Measurements from ENCODE around the gene NFYC. TPM values are rescaled to one million over a fixed set of nuclear protein-coding genes. Genes with fewer than 3 reads are reported as not detected.

NFYC gene
- total RNA-seq, 4 donors from 2014 or later: 30.0 to 54.2 (median 46.6) TPM

GRCh38 chr1:40662864-40663263, 28.6 kb upstream of the NFYC start:
- DNase-seq (ENCODE audit: extremely low spot score): no peak
- TF ChIP-seq CTCF (IDR thresholded peaks at IDR 0.05): no peak
- TF ChIP-seq EP300 (IDR thresholded peaks at IDR 0.05): no peak
- TF ChIP-seq POLR2A (IDR thresholded peaks at IDR 0.05; ENCODE audit: low read depth): no peak
- TF ChIP-seq POLR2AphosphoS5 (IDR thresholded peaks at IDR 0.05): no peak
- Histone ChIP-seq H3K4me3 (no peak overlapping the region), H3K36me3 (no peaks in the 10 kb centered on the region), H3K4me1 (peaks cover 9 to 45% (median 31%) of the 10 kb centered on the region in 4 donors), H3K9me3 (no peaks in the 10 kb centered on the region), H3K27ac (replicated peaks in 1 of 4) (peak overlapping the region in 1 of 4 donors; percentile 10), H3K27me3 (no peaks in the 10 kb centered on the region)
- 85% methylated on average over 2 of the region's 4 CpGs for WGBS
- intact Hi-C loops (cut with DNase I): no loop called here

GRCh38 chr1:40663324-40664166, 28.0 kb upstream of the NFYC start:
- H3K36me3 ChIP-seq: no peaks in the 10 kb centered on the region
- WGBS: 64% methylated on average over 8 of the region's 8 CpGs

GRCh38 chr1:40664167-40664537, 27.4 kb upstream of the NFYC start:
- no peaks in the 10 kb centered on the region for H3K27me3 ChIP-seq
- WGBS: 80% methylated on average over 1 of the region's 1 CpG
- no peaks in the 10 kb centered on the region for H3K36me3 ChIP-seq
- DNase-seq (ENCODE audit: extremely low spot score): no peak
- H3K27ac ChIP-seq (replicated peaks in 1 of 4): peak overlapping the region in 1 of 4 donors; percentile 7
- intact Hi-C loops (cut with DNase I): no loop called here
- peaks cover 11 to 52% (median 39%) of the 10 kb centered on the region in 4 donors for H3K4me1 ChIP-seq
- TF ChIP-seq CTCF (IDR thresholded peaks at IDR 0.05): no peak
- TF ChIP-seq POLR2AphosphoS5 (IDR thresholded peaks at IDR 0.05): no peak
- no peak for TF ChIP-seq POLR2A (IDR thresholded peaks at IDR 0.05; ENCODE audit: low read depth)
- no peak for TF ChIP-seq EP300 (IDR thresholded peaks at IDR 0.05)
- no peaks in the 10 kb centered on the region for H3K9me3 ChIP-seq
- H3K4me3 ChIP-seq: no peak overlapping the region

More at GRCh38 chr1:40663324-40664166, 28.0 kb upstream of the NFYC start:
- Histone ChIP-seq H3K9me3 (no peaks in the 10 kb centered on the region), H3K27me3 (no peaks in the 10 kb centered on the region), H3K4me3 (no peak overlapping the region), H3K27ac (replicated peaks in 1 of 4) (peak overlapping the region in 1 of 4 donors; percentile 10), H3K4me1 (peaks cover 9 to 46% (median 33%) of the 10 kb centered on the region in 4 donors)
- no peak for TF ChIP-seq EP300 (IDR thresholded peaks at IDR 0.05)
- DNase-seq (ENCODE audit: extremely low spot score): no peak
- intact Hi-C loops (cut with DNase I): no loop called here

GRCh38 chr1:40664791-40665190, 26.7 kb upstream of the NFYC start:
- Histone ChIP-seq H3K9me3 (no peaks in the 10 kb centered on the region), H3K36me3 (no peaks in the 10 kb centered on the region), H3K27me3 (no peaks in the 10 kb centered on the region), H3K4me3 (peak overlapping the region; percentile 67 to 83 (median 74)), H3K4me1 (peaks cover 11 to 52% (median 40%) of the 10 kb centered on the region in 4 donors), H3K27ac (replicated peaks in 1 of 4) (peak overlapping the region in 3 of 4 donors; percentile 71 to 75 (median 75))
- no peak for TF ChIP-seq CTCF (IDR thresholded peaks at IDR 0.05)
- no peak for TF ChIP-seq EP300 (IDR thresholded peaks at IDR 0.05)
- TF ChIP-seq POLR2AphosphoS5 (IDR thresholded peaks at IDR 0.05): no peak
- TF ChIP-seq POLR2A (IDR thresholded peaks at IDR 0.05; ENCODE audit: low read depth): no peak
- intact Hi-C loops (cut with DNase I): loop anchor here (5.0 kb wide), 2 partner anchors 47 to 183 kb away; no protein-coding TSS in a partner anchor
- 42% methylated on average over 2 of the region's 2 CpGs for WGBS
- DNase-seq (ENCODE audit: extremely low spot score): no peak

- peak within 1 kb of the TSS; percentile 58 to 75 (median 73) for H3K27ac ChIP-seq (replicated peaks in 1 of 4)
- TF ChIP-seq CTCF (IDR thresholded peaks at IDR 0.05): no peak
- no peak for TF ChIP-seq POLR2A (IDR thresholded peaks at IDR 0.05; ENCODE audit: low read depth)
- peak; percentile 39 to 58 for TF ChIP-seq POLR2AphosphoS5 (IDR thresholded peaks at IDR 0.05)
- no peak for TF ChIP-seq EP300 (IDR thresholded peaks at IDR 0.05)
- no peaks in the 10 kb centered on the region for H3K27me3 ChIP-seq
- DNase-seq (ENCODE audit: extremely low spot score): no peak
- peak within 1 kb of the TSS; percentile 67 to 83 (median 74) for H3K4me3 ChIP-seq
- H3K36me3 ChIP-seq: no peaks in the 10 kb centered on the region
- 2% methylated on average over 8 of the region's 59 CpGs for WGBS
- intact Hi-C loops (cut with DNase I): loop anchor here (5.0 kb wide), 2 partner anchors 48 to 182 kb away; no protein-coding TSS in a partner anchor
- peaks cover 11 to 52% (median 40%) of the 10 kb centered on the region in 4 donors for H3K4me1 ChIP-seq
- H3K9me3 ChIP-seq: no peaks in the 10 kb centered on the region
Measured at GRCh38 chr1:40665335-40666171, 26.0 kb upstream of the NFYC start, which contains the start of gene RIMS3. RIMS3 (minus strand) TSS chr1:40665682; CDS start chr1:40641925, 23,757 bp downstream.
